ENCODE results near the gene RAP1GDS1. TPM values are rescaled to one million over a fixed set of nuclear protein-coding genes. Genes with fewer than 3 reads are reported as not detected.

Gene RAP1GDS1
- polyA plus RNA-seq, 1 donor (not counting 4 experiments of a cell fraction or from before 2014, with no cell fraction given): 58.1 TPM

- H3K27ac ChIP-seq (ENCODE audit: control insufficient read depth, insufficient read depth, low read length): no peak overlapping the region
- FAIRE-seq (no peak), DNase-seq (ENCODE audit: low read depth, low spot score) (no peak)
- no peaks in the 10 kb centered on the region for H3K36me3 ChIP-seq (ENCODE audit: control insufficient read depth in 2 of 2, extremely low read depth in 1 of 2, insufficient read depth in 2 of 2, low read length in 2 of 2)
- no peak overlapping the region for H3K4me3 ChIP-seq (ENCODE audit: control insufficient read depth in 2 of 3, extremely low read depth in 1 of 3, insufficient read depth in 2 of 3, low read depth in 1 of 3, low read length in 3 of 3)
- no peaks in the 10 kb centered on the region for H3K4me1 ChIP-seq (ENCODE audit: control insufficient read depth, extremely low read depth, insufficient read depth, low read length)
- no peaks in the 10 kb centered on the region for H3K9me3 ChIP-seq (ENCODE audit: control insufficient read depth, low read depth, low read length)
- dilution Hi-C loops (cut with MboI; ENCODE audit: extremely low pct_ligation_motif_present, low sequenced_read_pairs): no loop called here
- H4K20me1 ChIP-seq (ENCODE audit: control insufficient read depth, extremely low read depth, insufficient read depth, low read length): no peaks in the 10 kb centered on the region
- H3K79me2 ChIP-seq (ENCODE audit: control insufficient read depth, insufficient read depth, low read length): peaks cover 82% of the 10 kb centered on the region
- H3K27me3 ChIP-seq (ENCODE audit: control insufficient read depth, extremely low read depth, insufficient read depth, low read length): no peaks in the 10 kb centered on the region
- no peak for TF ChIP-seq CTCF (optimal IDR thresholded peaks at IDR 0.05 in 1 of 3, IDR thresholded peaks at IDR 0.05 in 1 of 3, conservative IDR thresholded peaks at IDR 0.05 in 1 of 3; ENCODE audit: extremely low read depth in 1 of 3, insufficient read depth in 2 of 3, low read length in 3 of 3)
- no peak for TF ChIP-seq EZH2 (IDR thresholded peaks at IDR 0.05; ENCODE audit: low read length)
- no peak overlapping the region for H3K4me2 ChIP-seq (ENCODE audit: control insufficient read depth, extremely low read depth, insufficient read depth, low read depth, low read length)
- H2AFZ ChIP-seq (ENCODE audit: control insufficient read depth, low read length): no peak overlapping the region
- H3K9ac ChIP-seq (ENCODE audit: control insufficient read depth, extremely low read depth, insufficient read depth, low read length): no peak overlapping the region
- no peaks in the 10 kb centered on the region for H3K9me1 ChIP-seq (ENCODE audit: control insufficient read depth, extremely low read depth, insufficient read depth, low read length)
Measured at GRCh38 chr4:98275145-98275544, 14.0 kb downstream of the RAP1GDS1 start.

- H3K4me3 ChIP-seq (ENCODE audit: control insufficient read depth in 2 of 3, extremely low read depth in 1 of 3, insufficient read depth in 2 of 3, low read depth in 1 of 3, low read length in 3 of 3): no peak overlapping the region
- no peak overlapping the region for H2AFZ ChIP-seq (ENCODE audit: control insufficient read depth, low read length)
- H3K4me1 ChIP-seq (ENCODE audit: control insufficient read depth, extremely low read depth, insufficient read depth, low read length): peaks cover 3% of the 10 kb centered on the region
- H3K79me2 ChIP-seq (ENCODE audit: control insufficient read depth, insufficient read depth, low read length): peaks cover 62% of the 10 kb centered on the region
- dilution Hi-C loops (cut with MboI; ENCODE audit: extremely low pct_ligation_motif_present, low sequenced_read_pairs): no loop called here
- DNase-seq (ENCODE audit: low read depth, low spot score): no peak
- H3K36me3 ChIP-seq (ENCODE audit: control insufficient read depth in 2 of 2, extremely low read depth in 1 of 2, insufficient read depth in 2 of 2, low read length in 2 of 2): no peaks in the 10 kb centered on the region
- H3K9me3 ChIP-seq (ENCODE audit: control insufficient read depth, low read depth, low read length): no peaks in the 10 kb centered on the region
- FAIRE-seq: no peak
- H3K4me2 ChIP-seq (ENCODE audit: control insufficient read depth, extremely low read depth, insufficient read depth, low read depth, low read length): no peak overlapping the region
- H4K20me1 ChIP-seq (ENCODE audit: control insufficient read depth, extremely low read depth, insufficient read depth, low read length): no peaks in the 10 kb centered on the region
- H3K27ac ChIP-seq (ENCODE audit: control insufficient read depth, insufficient read depth, low read length): no peak overlapping the region
- H3K27me3 ChIP-seq (ENCODE audit: control insufficient read depth, extremely low read depth, insufficient read depth, low read length): no peaks in the 10 kb centered on the region
- H3K9ac ChIP-seq (ENCODE audit: control insufficient read depth, extremely low read depth, insufficient read depth, low read length): no peak overlapping the region
- no peaks in the 10 kb centered on the region for H3K9me1 ChIP-seq (ENCODE audit: control insufficient read depth, extremely low read depth, insufficient read depth, low read length)
- TF ChIP-seq EZH2 (IDR thresholded peaks at IDR 0.05; ENCODE audit: low read length): no peak
- TF ChIP-seq CTCF (optimal IDR thresholded peaks at IDR 0.05 in 1 of 3, IDR thresholded peaks at IDR 0.05 in 1 of 3, conservative IDR thresholded peaks at IDR 0.05 in 1 of 3; ENCODE audit: extremely low read depth in 1 of 3, insufficient read depth in 2 of 3, low read length in 3 of 3): no peak
Measured at GRCh38 chr4:98283219-98284189, 22.3 kb downstream of the RAP1GDS1 start.
